Left renal pelvis (tissue), 4 donors: Measurements from ENCODE around the gene PHF23. TPM values are rescaled to one million over a fixed set of nuclear protein-coding genes. Genes with fewer than 3 reads are reported as not detected.

ENCODE experiments used
- DNase-seq, 4 donors: peaks; one replicate each; pipeline ENCODE4 v3.0.0-alpha.2; 2013; ENCODE audit warnings: low read depth in 4 of 4, low spot score in 3 of 4
- polyA plus RNA-seq, 4 donors: library from polyadenylated mRNA; unstranded; fragments of 120-200 nt; gene quantifications; one replicate each; pipeline ENCODE4 v1.2.1, GENCODE V29; 2013; ENCODE audit not compliant: insufficient read length in 4 of 4

The PHF23 gene
- polyA plus RNA-seq, 4 donors: 39.1 to 62.6 (median 52.5) TPM

DNA sequence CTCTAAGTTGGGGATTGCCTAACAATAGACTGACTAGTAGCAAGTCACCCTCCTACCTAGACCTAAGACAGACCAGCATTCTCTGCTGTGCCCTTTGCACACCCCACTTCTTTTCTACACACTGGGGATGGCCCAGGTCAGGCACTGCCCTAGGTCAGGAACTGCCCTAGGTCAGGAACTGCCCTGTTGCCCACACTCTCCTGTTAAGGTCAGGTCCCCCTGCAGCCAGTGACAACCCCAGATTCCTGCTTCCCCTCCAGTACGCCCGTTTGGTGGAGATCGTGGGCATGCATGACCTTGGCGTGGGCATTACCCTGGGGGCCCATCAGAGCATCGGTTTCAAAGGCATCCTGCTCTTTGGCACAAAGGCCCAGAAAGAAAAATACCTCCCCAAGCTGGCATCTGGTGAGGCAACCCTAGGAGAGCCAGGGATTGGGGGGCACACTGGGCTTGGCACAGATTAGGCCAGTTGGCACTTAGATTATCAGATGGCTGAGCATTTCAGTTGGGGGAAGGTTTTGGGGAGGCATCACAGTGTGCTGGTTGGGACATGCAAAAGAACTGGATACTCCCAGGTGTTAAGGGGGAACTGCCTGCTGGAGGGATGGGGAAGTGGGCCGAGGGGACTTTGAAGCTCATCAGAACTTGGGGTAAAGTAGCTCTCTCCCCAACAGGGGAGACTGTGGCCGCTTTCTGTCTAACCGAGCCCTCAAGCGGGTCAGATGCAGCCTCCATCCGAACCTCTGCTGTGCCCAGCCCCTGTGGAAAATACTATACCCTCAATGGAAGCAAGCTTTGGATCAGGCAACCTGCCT lies 17.8 kb downstream of the PHF23 start:
- no peak for DNase-seq

DNA sequence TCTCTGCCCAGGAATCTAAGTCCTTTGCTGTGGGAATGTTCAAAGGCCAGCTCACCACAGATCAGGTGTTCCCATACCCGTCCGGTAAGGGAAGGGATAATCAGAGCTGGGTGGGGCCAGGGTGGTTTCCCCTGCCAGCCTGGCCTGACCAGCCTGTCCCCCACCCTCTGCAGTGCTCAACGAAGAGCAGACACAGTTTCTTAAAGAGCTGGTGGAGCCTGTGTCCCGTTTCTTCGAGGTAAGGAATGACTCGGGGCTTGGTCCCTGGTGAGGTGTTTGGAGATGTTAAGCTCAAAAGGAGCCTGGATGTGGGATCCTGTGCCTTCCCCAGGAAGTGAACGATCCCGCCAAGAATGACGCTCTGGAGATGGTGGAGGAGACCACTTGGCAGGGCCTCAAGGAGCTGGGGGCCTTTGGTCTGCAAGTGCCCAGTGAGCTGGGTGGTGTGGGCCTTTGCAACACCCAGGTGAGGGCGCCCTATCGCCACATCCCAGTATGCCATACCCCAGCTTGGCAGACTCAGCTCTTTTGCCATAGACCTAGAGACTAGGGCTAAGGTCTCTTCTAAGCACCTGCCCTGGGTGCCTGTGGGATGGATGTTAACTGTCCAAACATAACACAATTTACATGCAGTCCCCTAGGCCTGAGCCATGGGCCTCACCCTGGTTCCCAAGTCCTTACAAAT lies 18.5 kb downstream of the PHF23 start:
- no peak for DNase-seq

DNA sequence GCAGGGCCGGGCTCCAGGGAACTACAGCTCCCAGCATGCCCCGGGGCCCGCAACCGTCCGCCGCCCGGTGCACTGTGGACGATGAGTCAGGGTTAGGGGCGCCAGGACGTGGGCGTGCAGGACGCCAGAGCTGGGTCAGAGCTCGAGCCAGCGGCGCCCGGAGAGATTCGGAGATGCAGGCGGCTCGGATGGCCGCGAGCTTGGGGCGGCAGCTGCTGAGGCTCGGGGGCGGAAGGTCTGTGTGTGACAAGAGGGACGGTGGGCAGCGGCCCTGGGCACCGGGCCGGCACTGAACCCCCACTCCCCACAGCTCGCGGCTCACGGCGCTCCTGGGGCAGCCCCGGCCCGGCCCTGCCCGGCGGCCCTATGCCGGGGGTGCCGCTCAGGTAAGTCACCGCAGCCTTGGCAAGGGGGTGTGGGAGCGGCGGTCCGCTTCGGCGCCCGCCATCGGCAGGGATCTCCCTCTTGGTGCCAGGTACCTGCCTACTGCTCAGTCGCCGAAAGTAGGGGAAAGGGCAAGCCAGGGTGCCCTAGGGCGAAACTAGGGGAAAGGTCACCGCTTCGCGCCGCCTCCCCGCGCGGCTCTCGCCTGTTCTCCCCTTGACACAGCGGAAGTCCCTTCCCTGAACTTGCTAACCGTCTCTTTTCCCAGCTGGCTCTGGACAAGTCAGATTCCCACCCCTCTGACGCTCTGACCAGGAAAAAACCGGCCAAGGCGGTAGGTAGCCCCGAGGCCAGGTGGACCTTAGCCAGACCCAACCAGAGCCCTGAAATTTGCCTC lies 19.3 kb downstream of the PHF23 start, which contains the start of the genes ACADVL and DLG4:
ACADVL (plus strand) TSS at position 127 of the 781 bp plus-strand sequence; CDS start at position 174, 47 bp downstream.
DLG4 (minus strand) TSS at position 25 of the 781 bp plus-strand sequence.
- DNase-seq: peak in 1 of 4 donors; percentile 74

GRCh38 chr17:7219229-7219811 lies 19.9 kb downstream of the PHF23 start:
- no peak for DNase-seq

GRCh38 chr17:7218758-7219157 lies 20.5 kb downstream of the PHF23 start:
- no peak for DNase-seq

- no peak for DNase-seq
These were observed 21.1 kb downstream of the PHF23 start for GRCh38 chr17:7218166-7218565.

DNA sequence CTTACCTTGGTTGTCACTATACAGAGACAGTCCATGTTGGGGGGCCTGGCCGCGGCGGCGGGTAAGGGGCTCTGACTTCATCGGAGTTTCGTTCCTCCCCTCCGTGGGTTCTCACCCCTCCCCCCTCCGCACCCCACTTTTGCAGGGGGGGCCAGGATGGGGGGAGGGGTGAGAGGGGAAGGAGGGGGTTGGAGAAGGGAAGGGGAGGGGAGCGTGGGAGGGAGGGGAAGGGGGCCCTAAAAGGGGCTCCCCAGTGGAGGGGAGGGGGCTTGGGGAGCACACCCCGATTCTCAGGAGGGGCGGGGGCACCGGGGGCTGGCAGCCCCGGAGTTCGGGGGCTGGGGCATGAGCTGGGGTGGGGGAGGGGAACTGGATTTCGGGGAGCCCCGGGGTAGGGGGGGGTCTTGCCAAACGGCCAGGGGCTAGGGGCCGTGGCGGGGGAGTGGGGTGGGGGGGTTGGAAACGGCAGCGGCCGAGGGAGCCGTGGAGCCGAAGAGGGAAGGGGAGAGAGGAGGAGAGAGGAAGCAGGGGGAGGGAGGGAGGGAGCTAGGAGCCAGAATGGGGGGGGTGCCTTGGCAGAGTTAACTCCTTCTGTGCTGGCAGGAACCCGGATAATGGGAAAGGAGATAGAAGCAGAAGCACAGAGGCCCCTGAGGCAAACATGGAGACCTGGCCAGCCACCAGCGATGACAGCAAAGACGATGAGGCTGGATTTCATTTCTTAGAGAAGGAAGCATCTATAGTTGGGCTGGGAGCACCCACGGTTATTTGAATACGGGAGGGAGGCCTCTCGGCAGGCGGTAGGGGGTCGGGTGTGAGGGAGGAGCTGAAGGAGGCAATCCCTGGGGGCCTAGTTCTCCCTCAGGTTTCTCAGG lies 21.9 kb downstream of the PHF23 start:
- DNase-seq: peak in 1 of 4 donors; percentile 72

DNA sequence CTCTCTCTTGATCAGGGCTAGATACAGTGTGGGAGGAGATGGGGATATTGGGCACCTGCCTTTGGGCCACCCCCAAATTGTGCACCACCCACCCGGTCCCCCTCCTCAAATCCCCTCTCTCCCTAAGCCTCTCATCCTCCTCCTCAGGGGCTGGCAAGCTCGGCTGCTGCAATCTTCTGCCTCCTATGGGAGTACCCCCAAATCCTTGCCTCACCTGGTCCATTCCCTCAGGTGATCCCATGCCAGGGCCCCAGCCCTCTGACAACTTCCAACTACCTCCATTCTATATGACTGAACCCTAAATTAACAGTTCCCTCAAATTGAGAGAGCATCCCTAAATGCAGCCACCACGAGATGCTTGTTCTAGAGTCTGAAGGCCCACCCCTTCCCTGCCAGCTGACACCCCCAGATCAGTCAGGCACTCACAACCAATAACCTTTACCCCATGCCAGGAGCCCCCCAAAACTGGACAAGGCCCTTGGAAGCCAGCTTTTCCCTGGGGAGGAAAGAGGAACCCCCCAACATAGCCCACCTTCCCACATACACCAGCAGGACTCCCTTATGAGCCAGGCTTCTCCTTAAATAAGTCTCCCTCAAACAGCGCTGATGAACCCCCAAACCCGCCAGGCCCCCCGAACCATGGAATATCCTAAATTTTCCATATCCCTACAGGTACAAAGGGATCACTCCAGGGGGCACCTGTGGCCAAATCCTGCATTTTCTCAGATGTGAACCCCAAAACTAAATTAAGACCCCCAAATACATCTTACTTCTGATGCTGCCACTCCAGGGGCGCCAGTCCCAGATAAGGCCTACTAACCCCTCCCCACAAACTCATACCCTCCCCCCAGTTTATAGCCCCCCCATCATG lies 22.8 kb downstream of the PHF23 start:
- no peak for DNase-seq

DNA sequence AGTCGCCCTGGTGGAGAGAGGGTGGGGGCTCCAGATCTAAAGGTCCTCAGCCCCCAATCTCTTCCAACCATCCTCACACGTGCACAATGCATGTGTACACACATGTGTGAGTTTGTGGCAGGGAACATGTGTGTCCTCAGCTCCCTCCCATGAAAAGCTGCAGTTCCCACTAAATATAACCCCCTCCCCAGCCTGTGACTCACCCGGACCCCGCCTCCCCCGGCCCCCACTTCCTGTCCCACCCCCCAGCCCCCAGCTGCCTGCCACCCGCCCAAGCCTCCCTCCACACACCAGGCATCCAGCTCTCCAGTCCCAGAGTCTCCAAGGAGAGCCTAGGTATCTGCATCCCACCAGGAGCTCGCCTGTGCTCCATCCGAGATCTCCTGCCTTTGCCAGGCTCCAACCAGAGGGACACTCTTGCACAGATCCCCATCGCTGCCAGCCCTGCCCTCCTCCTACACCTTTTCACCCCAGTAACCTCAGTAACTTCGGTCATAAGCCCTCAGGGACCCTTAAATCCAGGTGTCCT lies 23.5 kb downstream of the PHF23 start:
- DNase-seq: no peak

DNA sequence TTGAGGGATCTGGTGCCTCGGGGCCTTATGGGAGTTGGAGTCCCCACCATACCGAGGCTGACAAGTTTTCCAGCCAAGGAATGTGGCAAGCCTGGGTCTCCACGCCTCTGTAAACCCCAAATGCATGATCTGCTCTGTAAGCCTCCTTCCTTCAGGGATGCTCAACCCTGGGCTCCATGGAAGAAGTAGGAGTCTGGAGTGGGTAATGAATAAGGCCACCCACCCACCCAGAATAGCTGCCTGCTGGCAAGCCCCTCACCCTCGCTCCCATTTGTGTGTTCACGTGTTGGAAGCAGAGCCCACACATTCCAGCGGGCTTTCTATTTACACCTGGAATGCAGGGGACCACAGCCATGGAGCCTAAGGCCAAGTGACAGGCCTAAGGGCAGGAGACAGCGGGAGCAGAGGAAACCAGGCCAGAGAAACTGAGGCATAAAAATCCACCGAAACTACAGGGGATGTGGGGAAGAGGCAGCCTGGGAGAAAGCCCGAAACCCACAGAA lies 24.1 kb downstream of the PHF23 start:
- peak in 2 of 4 donors; percentile 88 to 90 for DNase-seq

DNA sequence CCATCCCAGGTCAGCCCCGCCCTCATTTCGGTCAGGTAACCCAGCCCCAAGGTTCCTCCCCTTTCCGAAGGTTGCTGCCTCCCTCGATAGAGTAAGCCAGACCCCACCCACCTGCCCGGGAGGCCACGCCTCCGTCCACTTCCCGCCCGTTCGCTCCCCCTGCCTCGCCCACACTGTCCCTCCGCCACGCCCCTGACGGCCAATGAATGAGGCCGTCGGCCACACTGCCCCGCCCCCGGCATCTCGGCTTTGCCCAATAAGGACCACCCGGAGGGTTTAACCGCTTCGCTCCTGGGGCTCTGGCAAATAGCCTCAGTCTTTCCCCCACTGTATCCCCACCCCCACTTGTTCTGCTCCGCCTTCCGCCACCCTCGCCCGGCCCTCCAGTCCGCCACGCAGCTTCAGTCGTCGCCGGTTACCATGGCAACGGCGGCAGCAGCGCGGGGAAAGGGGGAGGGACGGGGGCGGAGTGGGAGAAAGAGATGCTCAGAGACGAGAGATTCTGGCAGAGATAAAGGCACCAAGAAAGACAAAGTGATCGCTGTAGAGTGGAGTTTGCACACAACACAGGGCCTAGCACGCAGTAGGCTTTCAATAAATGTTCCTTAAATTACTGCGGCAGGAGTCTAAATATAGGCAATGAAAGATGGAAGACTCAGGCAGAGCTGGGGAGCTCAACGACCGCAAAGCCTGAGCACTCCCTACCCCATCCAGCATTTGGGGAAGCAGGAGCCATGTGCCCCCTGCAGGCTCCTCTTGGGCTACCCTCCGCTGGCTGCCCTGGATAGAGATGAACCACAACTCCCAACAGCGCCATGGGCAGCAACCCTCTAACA lies 24.7 kb downstream of the PHF23 start:
- DNase-seq: peak; percentile 93 to 97 (median 96)

GRCh38 chr17:7213895-7214299 lies 25.4 kb downstream of the PHF23 start:
- DNase-seq: peak in 3 of 4 donors; percentile 83 to 92 (median 91)

DNA sequence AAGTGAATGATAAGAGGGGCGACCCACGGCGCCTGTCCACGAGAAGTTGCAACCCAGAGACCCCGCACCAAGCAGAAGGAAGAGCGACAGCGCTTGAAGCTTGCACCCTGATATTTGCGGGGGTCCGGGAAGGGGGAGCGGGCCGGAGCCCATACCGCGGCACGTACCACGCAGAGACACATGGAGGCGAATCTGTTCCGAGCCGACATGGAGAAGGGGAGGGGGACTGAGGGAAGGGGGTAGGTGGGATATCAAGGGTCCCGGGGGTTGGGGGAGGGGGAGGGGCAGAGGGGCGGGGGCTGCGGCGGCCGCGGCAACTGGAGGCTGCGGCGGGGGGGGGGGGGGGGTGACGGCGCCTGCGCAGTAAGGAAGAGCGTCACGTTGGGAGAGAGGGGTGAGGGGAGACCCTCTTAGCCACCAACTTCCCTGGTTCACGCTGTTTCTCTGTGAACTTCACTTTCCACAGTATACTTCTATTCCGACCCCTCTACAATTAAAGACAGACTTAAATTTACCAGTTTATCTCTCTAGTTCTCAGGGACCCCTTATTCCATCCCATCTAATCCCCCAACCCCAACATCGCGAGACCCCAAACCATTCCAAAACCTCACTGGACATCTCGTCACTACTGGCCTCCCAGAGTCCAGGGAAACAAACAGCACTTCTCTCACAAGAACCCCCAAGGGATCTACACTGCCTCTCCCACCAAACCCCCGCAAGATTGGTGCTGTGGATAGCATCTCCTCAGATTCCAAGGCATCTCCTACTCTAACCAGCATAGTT lies 27.6 kb downstream of the PHF23 start:
- no peak for DNase-seq

DNA sequence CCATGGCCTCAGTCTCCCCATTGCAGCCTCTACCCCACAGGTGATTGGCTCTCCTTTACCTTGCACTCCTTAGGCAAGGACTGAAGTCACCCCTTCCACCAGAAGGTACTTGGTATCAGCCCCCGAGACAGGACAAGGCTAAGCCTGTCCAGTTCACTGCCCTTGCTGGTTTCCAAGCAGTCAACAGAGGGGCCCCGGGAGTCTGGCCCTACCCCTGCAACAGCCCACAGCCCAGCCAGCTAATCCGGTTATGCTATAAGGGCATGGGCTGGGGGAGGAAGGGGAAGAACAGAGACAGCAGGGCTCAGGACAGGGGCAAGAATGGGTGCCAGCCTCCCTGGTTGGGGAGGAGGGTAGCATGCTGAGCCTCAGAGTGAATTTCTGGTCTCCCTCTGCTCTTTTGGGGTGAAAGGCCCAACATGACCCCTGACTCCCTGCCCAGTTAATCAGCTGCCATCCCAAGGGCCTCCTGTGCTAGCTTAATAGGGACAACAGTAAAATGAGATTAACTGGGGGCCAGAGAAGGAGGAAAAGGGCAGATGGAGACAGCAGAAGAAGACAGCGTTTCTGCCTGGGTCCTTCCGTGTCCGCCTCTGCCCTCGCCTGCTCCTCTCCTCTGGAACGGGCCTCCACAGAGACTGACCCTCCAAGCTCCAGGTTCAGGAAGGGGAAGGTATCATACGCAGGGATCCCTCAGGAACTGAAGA lies 30.4 kb downstream of the PHF23 start:
- no peak for DNase-seq

GRCh38 chr17:7208027-7208571 lies 31.2 kb downstream of the PHF23 start:
- DNase-seq: no peak
